Endothelial cell of umbilical vein (primary cell): ENCODE data around the gene IL1R1. TPM values are rescaled to one million over a fixed set of nuclear protein-coding genes. Genes with fewer than 3 reads are reported as not detected.

Experiments used
- BruUV-seq: library from RNA; stranded (reverse); fragments of 400-500 nt; replicated peaks from 2 replicates; lab custom pipeline; 2021; lab: Mats Ljungman, UMichigan
- CTCF ChIA-PET: fragments of 300-600, 350-600 bp; sonication (Branson Sonifier 250); formaldehyde crosslinking; loops from one replicate; lab custom pipeline; 2021; ENCODE audit warnings: antibody characterized with exemption, inconsistent platforms; lab: Charles Lee
- POLR2A ChIA-PET: fragments of 300-600, 350-600 bp; sonication (Branson Sonifier 250); formaldehyde crosslinking; loops from one replicate; lab custom pipeline; 2021; ENCODE audit warnings: antibody characterized with exemption, inconsistent platforms; lab: Charles Lee
- DNase-seq: peaks from one replicate; pipeline ENCODE4 v3.0.0-alpha.2; 2011; ENCODE audit warnings: low read depth, low spot score
- FAIRE-seq: peaks from 2 replicates; lab custom pipeline; 2011; peaks lifted over from hg19 to GRCh38; lab: Jason Lieb, UNC
- H2AFZ ChIP-seq: 2 replicates; pipeline ENCODE4 v1.6.0; 2012; ENCODE audit warnings: low read depth, low read length, control low read depth, inconsistent platforms
- H3K27ac ChIP-seq: 2 replicates; pipeline ENCODE4 v1.5.1; 2011; ENCODE audit warnings: low read depth, mild to moderate bottlenecking, control low read depth, low read length, moderate library complexity; ENCODE audit not compliant: insufficient read depth
- H3K27me3 ChIP-seq, 2 experiments: 2 replicates each; pipeline versions ENCODE4 v1.6.0 to v1.6.1; 2011; ENCODE audit warnings: low read length in 2 of 2, mixed read lengths in 1 of 2; ENCODE audit not compliant: control insufficient read depth in 2 of 2, insufficient read depth in 2 of 2
- H3K36me3 ChIP-seq, 2 experiments: 2 replicates in 1 of 2; 3 replicates in 1 of 2; pipeline ENCODE4 v1.5.1; 2011; ENCODE audit warnings: low read length in 2 of 2, mild to moderate bottlenecking in 1 of 2, moderate library complexity in 1 of 2; ENCODE audit not compliant: control insufficient read depth in 2 of 2, insufficient read depth in 2 of 2; ENCODE audit errors: extremely low read depth in 1 of 2
- H3K4me1 ChIP-seq: 3 replicates; pipeline ENCODE4 v1.5.1; 2011; ENCODE audit warnings: mild to moderate bottlenecking, low read length; ENCODE audit not compliant: control insufficient read depth, insufficient read depth; ENCODE audit errors: extremely low read depth
- H3K4me2 ChIP-seq: 2 replicates; pipeline ENCODE4 v1.6.1; 2011; ENCODE audit warnings: low read length, control low read depth, mixed read lengths; ENCODE audit not compliant: insufficient read depth
- H3K4me3 ChIP-seq, 3 experiments: fragments of 200-600 bp in 1 of 3; sonication (generic), shearing (Covaris generic) in 1 of 3; replicated peaks in 1 of 3; 2 replicates each; pipeline ENCODE4 v1.5.1; 2011 to 2016; ENCODE audit warnings: control low read depth in 3 of 3, low read length in 3 of 3, mild to moderate bottlenecking in 2 of 3, inconsistent platforms in 1 of 3, low read depth in 1 of 3, moderate library complexity in 1 of 3; ENCODE audit not compliant: insufficient read depth in 1 of 3
- H3K79me2 ChIP-seq: 2 replicates; pipeline ENCODE4 v1.6.0; 2012; ENCODE audit warnings: low read length, inconsistent platforms; ENCODE audit not compliant: control insufficient read depth, insufficient read depth
- H3K9ac ChIP-seq: replicated peaks from 2 replicates; pipeline ENCODE3; 2011; ENCODE audit warnings: low read length, control low read depth; ENCODE audit not compliant: insufficient read depth; ENCODE audit errors: extremely low read depth
- H3K9me1 ChIP-seq: replicated peaks from 3 replicates; pipeline ENCODE4 v1.6.0; 2011; ENCODE audit warnings: mild to moderate bottlenecking, low read length; ENCODE audit not compliant: control insufficient read depth, insufficient read depth; ENCODE audit errors: extremely low read depth
- H3K9me3 ChIP-seq: replicated peaks from 2 replicates; pipeline ENCODE4 v1.5.1; 2012; ENCODE audit warnings: low read length, inconsistent platforms; ENCODE audit not compliant: control insufficient read depth, insufficient read depth
- H4K20me1 ChIP-seq: replicated peaks from 2 replicates; pipeline ENCODE3; 2011; ENCODE audit warnings: mild to moderate bottlenecking, low read length; ENCODE audit not compliant: control insufficient read depth, insufficient read depth; ENCODE audit errors: extremely low read depth
- CTCF ChIP-seq, 2 donors: IDR thresholded peaks; 1 replicate in 1 of 2; 2 replicates in 1 of 2; pipeline ENCODE4 v1.5.1; 2011; ENCODE audit warnings: low read length in 2 of 2, mild to moderate bottlenecking in 2 of 2, moderate library complexity in 2 of 2, control low read depth in 1 of 2, inconsistent platforms in 1 of 2, low read depth in 1 of 2; ENCODE audit not compliant: insufficient read depth in 1 of 2; ENCODE audit errors: extremely low read depth in 1 of 2
- EZH2 ChIP-seq: IDR thresholded peaks from 2 replicates; pipeline ENCODE4 v1.6.1; 2012; ENCODE audit warnings: borderline replicate concordance, low read depth, mild to moderate bottlenecking, moderate library complexity, low read length, inconsistent platforms; ENCODE audit not compliant: severe bottlenecking
- FOS ChIP-seq: IDR thresholded peaks from 2 replicates; pipeline ENCODE4 v1.6.1; 2011; ENCODE audit warnings: mild to moderate bottlenecking, low read length, moderate library complexity, borderline replicate concordance; ENCODE audit not compliant: insufficient read depth
- GATA2 ChIP-seq: IDR thresholded peaks from 2 replicates; pipeline ENCODE4 v1.7.0; 2011; ENCODE audit warnings: low read depth, mild to moderate bottlenecking, moderate library complexity, mixed read lengths, low read length; ENCODE audit not compliant: insufficient read length, insufficient read depth
- JUN ChIP-seq: IDR thresholded peaks from 2 replicates; pipeline ENCODE4 v1.6.1; 2011; ENCODE audit warnings: borderline replicate concordance, low read depth; ENCODE audit not compliant: insufficient read length, insufficient read depth
- MAX ChIP-seq: IDR thresholded peaks from 2 replicates; pipeline ENCODE4 v1.6.1; 2011; ENCODE audit not compliant: insufficient read depth, insufficient read length
- MYC ChIP-seq: IDR thresholded peaks from one replicate; pipeline ENCODE4 v1.6.1; 2011; ENCODE audit warnings: mild to moderate bottlenecking, low read depth, low read length
- POLR2A ChIP-seq: IDR thresholded peaks from 2 replicates; pipeline ENCODE4 v1.6.1; 2012; ENCODE audit warnings: low read depth, mild to moderate bottlenecking, control low read depth, low read length
- POLR2AphosphoS5 ChIP-seq: IDR thresholded peaks from 2 replicates; pipeline ENCODE4 v1.6.1; 2012; ENCODE audit warnings: low read depth, mild to moderate bottlenecking, control low read depth, low read length, moderate library complexity; ENCODE audit not compliant: insufficient read depth
- dilution Hi-C: fragments of 300-500 bp; cut with MboI; formaldehyde crosslinking; loops from one replicate; pipeline ENCODE4 v1.15.0; 2019; ENCODE audit warnings: low sequenced_read_pairs; ENCODE audit not compliant: extremely low pct_ligation_motif_present
- intact Hi-C: fragments of 100-400 bp; cut with micrococcal nuclease; formaldehyde crosslinking; loops from one replicate; pipeline ENCODE4 v1.10.0; 2022
- polyA plus RNA-seq, 4 experiments: library from polyadenylated mRNA; depleted of rRNA in 3 of 4; stranded (reverse) in 3 of 4; unstranded in 1 of 4; fragments of >200 nt; gene quantifications; 2 replicates each; pipeline versions ENCODE4 v1.2.1 to v1.2.3, GENCODE V29; 2011 to 2012; ENCODE audit warnings: missing spikeins in 1 of 4
- total RNA-seq: library from RNA; stranded (reverse); gene quantifications from 2 replicates; pipeline ENCODE4 v1.2.3, GENCODE V29; 2021

Gene IL1R1
- total and polyA plus RNA-seq, 2 donors (not counting 3 experiments of a cell fraction or from before 2014, with no cell fraction given): 5.4 to 5.5 TPM

- no peak overlapping the region for H3K4me3 ChIP-seq
- H4K20me1 ChIP-seq: no peaks in the 10 kb centered on the region
- H3K9ac ChIP-seq: no peak overlapping the region
- H2AFZ ChIP-seq: no peak overlapping the region
- no TSS peak for BruUV-seq
- no peak for FAIRE-seq
- H3K27me3 ChIP-seq: no peaks in the 10 kb centered on the region
- CTCF ChIA-PET: no interaction called here
- intact Hi-C loops: no loop called here
- POLR2A ChIA-PET: no interaction called here
- DNase-seq: no peak
- H3K9me1 ChIP-seq: no peaks in the 10 kb centered on the region
- no peaks in the 10 kb centered on the region for H3K36me3 ChIP-seq
- TF ChIP-seq FOS: no peak
- no peak for TF ChIP-seq CTCF (IDR thresholded peaks at IDR 0.05; ENCODE audit: extremely low read depth in 1 of 2, insufficient read depth in 1 of 2, low read depth in 1 of 2, low read length in 2 of 2)
- no peak for TF ChIP-seq POLR2A
- TF ChIP-seq MAX: no peak
- no peak for TF ChIP-seq MYC
- no peak for TF ChIP-seq POLR2AphosphoS5
- no peak for TF ChIP-seq EZH2
- no peak for TF ChIP-seq JUN
- TF ChIP-seq GATA2: no peak
- H3K4me1 ChIP-seq: no peaks in the 10 kb centered on the region
- no peak overlapping the region for H3K4me2 ChIP-seq
- no peaks in the 10 kb centered on the region for H3K79me2 ChIP-seq
- no peak overlapping the region for H3K27ac ChIP-seq
- H3K9me3 ChIP-seq: no peaks in the 10 kb centered on the region
- dilution Hi-C loops: no loop called here
Observed at GRCh38 chr2:102200539-102200938, 58.0 kb downstream of the IL1R1 start.
